K562 (cell line): ENCODE results near the gene GABPB2. TPM values are rescaled to one million over a fixed set of nuclear protein-coding genes. Genes with fewer than 3 reads are reported as not detected.

Experiments used
- ATAC-seq: fragments of 200-7000 bp; cut with Tn5 transposase; 3 replicates; pipeline ENCODE4 v1.9.1; 2020; ENCODE audit warnings: moderate library complexity
- BruUV-seq: library from RNA; stranded (reverse); fragments of 400-500 nt; replicated peaks from 2 replicates; lab custom pipeline; 2021; lab: Mats Ljungman, UMichigan
- CTCF ChIA-PET: fragments of 300-600 bp; formaldehyde crosslinking; extraction: SDS; loops from one replicate; lab custom pipeline; 2021; ENCODE audit warnings: low intra/inter-chr PET ratio; lab: Yijun Ruan, JAX
- POLR2A ChIA-PET: fragments of 300-600, 350-650 bp; sonication (Branson Sonifier 250); formaldehyde crosslinking; extraction: SDS; loops from one replicate; lab custom pipeline; 2021; ENCODE audit warnings: antibody characterized with exemption, inconsistent platforms; lab: Yijun Ruan, JAX
- DNase-seq, 4 experiments: peaks; one replicate each; pipeline versions ENCODE4 v3.0.0 to v3.0.0-alpha.2; 2011 to 2018; ENCODE audit warnings: low spot score in 3 of 4, mixed read lengths in 3 of 4; ENCODE audit errors: extremely low read depth in 1 of 4
- FAIRE-seq: peaks from 2 replicates; lab custom pipeline; 2011; peaks lifted over from hg19 to GRCh38; lab: Jason Lieb, UNC
- H2AFZ ChIP-seq: 2 replicates; pipeline ENCODE4 v1.6.0; 2011; ENCODE audit warnings: low read depth, low read length, control low read depth, inconsistent platforms
- H3K27ac ChIP-seq: fragments of 200-600 bp; 3 replicates; pipeline ENCODE4 v1.8.0; 2011; ENCODE audit warnings: low read depth, mild to moderate bottlenecking, control low read depth, inconsistent platforms, low read length, moderate library complexity, mixed read lengths; ENCODE audit errors: extremely low read depth
- H3K27me3 ChIP-seq, 2 experiments: fragments of 300-600 bp in 1 of 2; 2 replicates in 1 of 2; 3 replicates in 1 of 2; pipeline versions ENCODE4 v1.6.0 to v1.8.0; 2011; ENCODE audit warnings: inconsistent platforms in 2 of 2, low read length in 2 of 2, mild to moderate bottlenecking in 1 of 2, mixed read lengths in 1 of 2, moderate library complexity in 1 of 2; ENCODE audit not compliant: control insufficient read depth in 2 of 2, insufficient read depth in 2 of 2
- H3K36me3 ChIP-seq: fragments of 300-600 bp; 3 replicates; pipeline ENCODE4 v1.8.0; 2011; ENCODE audit warnings: mild to moderate bottlenecking, low read length, inconsistent platforms; ENCODE audit not compliant: control insufficient read depth, insufficient read depth
- H3K4me1 ChIP-seq, 2 experiments: fragments of 200-600 bp in 1 of 2; replicated peaks in 1 of 2; 2 replicates in 1 of 2; 3 replicates in 1 of 2; pipeline versions ENCODE4 v1.5.1 to v1.8.0; 2011; ENCODE audit warnings: inconsistent platforms in 2 of 2, low read length in 2 of 2, mild to moderate bottlenecking in 1 of 2, mixed read lengths in 1 of 2, moderate library complexity in 1 of 2; ENCODE audit not compliant: control insufficient read depth in 2 of 2, insufficient read depth in 2 of 2
- H3K4me2 ChIP-seq: 2 replicates; pipeline ENCODE4 v1.6.1; 2011; ENCODE audit warnings: low read length, control low read depth, inconsistent platforms, mixed read lengths; ENCODE audit not compliant: insufficient read depth
- H3K4me3 ChIP-seq: fragments of 200-600 bp; sonication (generic), shearing (Covaris generic); 2 replicates; pipeline ENCODE4 v1.5.1; 2016; ENCODE audit warnings: control low read depth, inconsistent platforms
- H3K79me2 ChIP-seq: fragments of 200-600 bp; 3 replicates; pipeline ENCODE4 v1.8.0; 2011; ENCODE audit warnings: low read length, inconsistent platforms; ENCODE audit not compliant: control insufficient read depth, insufficient read depth
- H3K9ac ChIP-seq, 2 experiments: 2 replicates each; pipeline versions ENCODE4 v1.6.0 to v1.6.1; 2011; ENCODE audit warnings: low read depth in 2 of 2, low read length in 2 of 2, control low read depth in 1 of 2, inconsistent platforms in 1 of 2, mild to moderate bottlenecking in 1 of 2, mixed read lengths in 1 of 2; ENCODE audit not compliant: insufficient read depth in 1 of 2
- H3K9me1 ChIP-seq: one replicate; pipeline ENCODE4 v1.6.0; 2011; ENCODE audit warnings: inconsistent platforms, mild to moderate bottlenecking, low read length, moderate library complexity; ENCODE audit not compliant: control insufficient read depth, insufficient read depth
- H3K9me3 ChIP-seq: replicated peaks from 2 replicates; pipeline ENCODE4 v1.5.1; 2011; ENCODE audit warnings: low read depth, low read length, inconsistent platforms; ENCODE audit not compliant: control insufficient read depth, insufficient read depth
- H4K20me1 ChIP-seq: replicated peaks from 2 replicates; pipeline ENCODE4 v1.6.1; 2011; ENCODE audit warnings: low read length, inconsistent platforms, mixed read lengths; ENCODE audit not compliant: control insufficient read depth, insufficient read depth
- ZBTB12 ChIP-seq: fragments of 250-450 bp; sonication (Bioruptor Pico); IDR thresholded peaks from 2 replicates; pipeline ENCODE4 v1.4.0; 2020
- ZBTB33 ChIP-seq: sonication (generic); formaldehyde crosslinking; IDR thresholded peaks from 2 replicates; pipeline ENCODE4 v1.8.1; 2023; ENCODE audit warnings: mild to moderate bottlenecking, missing genetic modification reagents
- ZNF511 ChIP-seq: sonication (generic); formaldehyde crosslinking; IDR thresholded peaks from 2 replicates; pipeline ENCODE4 v1.8.0; 2022; ENCODE audit warnings: mild to moderate bottlenecking, missing genetic modification reagents
- WGBS: fragments of 100-300 bp; shearing (Covaris generic); methylation state at CpG from one replicate; pipeline ENCODE4 v1.1.6; 2016; ENCODE audit warnings: low coverage, mixed read lengths; ENCODE audit not compliant: insufficient coverage; ENCODE audit errors: missing lambda C conversion rate; 5-methylcytosine and 5-hydroxymethylcytosine counted together
- in situ Hi-C: fragments of 300-500 bp; cut with MboI; formaldehyde crosslinking; loops from 4 replicates; pipeline ENCODE4 v1.15.0; 2018; ENCODE audit warnings: inconsistent platforms, mixed read lengths
- intact Hi-C: fragments of 100-400 bp; cut with micrococcal nuclease; formaldehyde crosslinking; loops from 2 replicates; pipeline ENCODE4 v1.14.2; 2022
- polyA plus RNA-seq, 8 experiments: library from polyadenylated mRNA; depleted of rRNA in 4 of 8; stranded (reverse) in 5 of 8; unstranded in 3 of 8; fragments of >200 nt; fragmentation: Nextera tagmentation in 2 of 8; fragmentation: Illumina TruSeq in 1 of 8; extraction: Ambion mirVana in 2 of 8; extraction: Trizol in 1 of 8; gene quantifications; 2 replicates each; pipeline versions ENCODE4 v1.2.1 to v1.2.3, GENCODE V29; 2011 to 2014; ENCODE audit warnings: inconsistent platforms in 1 of 8, missing spikeins in 1 of 8
- total RNA-seq, 7 experiments: library from RNA; depleted of rRNA in 6 of 7; stranded (reverse); fragments of >200 nt in 6 of 7; fragmentation: Illumina TruSeq in 2 of 7; extraction: Trizol in 2 of 7; gene quantifications; 2 replicates each; pipeline versions ENCODE4 v1.2.1 to v1.2.3, GENCODE V29; 2011 to 2021; ENCODE audit warnings: low replicate concordance in 1 of 7

The GABPB2 gene
- total and polyA plus RNA-seq, 9 of the 15 experiments (the other 6 are each of a cell fraction or from before 2014, with no cell fraction given) = 2.2 to 13.3 (median 6.1) TPM

GRCh38 chr1:151146072-151146411 is 75.5 kb downstream of the GABPB2 start:
- ATAC-seq (no peak; the same call in 2 of the 3 replicates), DNase-seq (no peak), FAIRE-seq (no peak)
- H3K4me3 ChIP-seq = peak overlapping the region; percentile 59
- ChIA-PET CTCF (no interaction called here), POLR2A (no interaction called here)
- in situ Hi-C loops = no loop called here
- peak overlapping the region; percentile 50 to 93; a peak in 3 of 4 replicates for H3K9ac ChIP-seq
- H3K9me1 ChIP-seq = no peaks in the 10 kb centered on the region
- no peaks in the 10 kb centered on the region; the same call in 1 of the 2 replicates for H4K20me1 ChIP-seq
- intact Hi-C loops = no loop called here
- TF ChIP-seq ZBTB12 (CRISPR knock-in tag) (no peak), ZNF511 (CRISPR knock-in tag) (0 out of 2 replicates have a peak, but pooled peaks have one; percentile 2), ZBTB33 (peak; percentile 5; the same call in 1 of the 2 replicates)
- H3K4me2 ChIP-seq = peak overlapping the region; percentile 82
- 0 out of 3 replicates have a peak overlapping the region, but pooled peaks have one; percentile 32 for H3K27ac ChIP-seq
- no peaks in the 10 kb centered on the region for H3K9me3 ChIP-seq
- H3K36me3 ChIP-seq = no peaks in the 10 kb centered on the region
- no peaks in the 10 kb centered on the region for H3K79me2 ChIP-seq
- BruUV-seq = TSS peak; percentile 42
- WGBS = 52% methylated on average over 14 of the region's 26 CpGs
- H3K4me1 ChIP-seq = peaks cover 20 to 46% of the 10 kb centered on the region in 2 experiments; a peak in 4 of 5 replicates
- no peaks in the 10 kb centered on the region for H3K27me3 ChIP-seq
- H2AFZ ChIP-seq = peak overlapping the region; percentile 92
